Stimulated activated CD4-positive, alpha-beta T cell treated with anti-CD3 and anti-CD28 coated beads, Interleukin-1b, Interleukin-23, amount 100 ng/mL, for 24 hours (primary cell): ENCODE measurements around the gene RFX3.
"Not testable (repeated sequence)": the region's sequence is repeated elsewhere in the genome, so short reads cannot be mapped to it uniquely, and the experiment has no call there.

Source experiments
- DNase-seq, 4 experiments: peaks; one replicate each; pipeline ENCODE4 v3.0.0-alpha.2; 2020; ENCODE audit warnings: low read depth in 4 of 4, low spot score in 1 of 4

RFX3 gene

DNA sequence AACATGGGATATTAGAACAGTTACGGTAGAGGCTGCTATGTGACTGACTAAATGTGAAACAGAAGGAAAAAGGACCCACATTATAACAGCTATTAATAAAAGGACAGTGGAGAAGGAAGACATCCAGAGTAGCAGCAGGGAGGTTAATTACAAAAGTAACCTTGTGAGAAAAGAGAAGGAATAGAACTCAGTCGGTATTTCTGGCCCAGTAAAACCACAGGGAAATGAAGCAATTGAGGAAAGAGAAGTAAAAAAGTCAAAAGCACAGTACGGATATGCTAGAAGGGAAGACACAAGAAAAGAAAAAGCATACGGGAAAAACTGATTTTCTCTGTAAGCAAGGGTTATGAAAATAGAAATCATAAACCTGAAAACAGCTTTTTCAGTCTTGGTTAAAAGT, 164.7 kb downstream of the RFX3 start:
- DNase-seq = no peak

DNA sequence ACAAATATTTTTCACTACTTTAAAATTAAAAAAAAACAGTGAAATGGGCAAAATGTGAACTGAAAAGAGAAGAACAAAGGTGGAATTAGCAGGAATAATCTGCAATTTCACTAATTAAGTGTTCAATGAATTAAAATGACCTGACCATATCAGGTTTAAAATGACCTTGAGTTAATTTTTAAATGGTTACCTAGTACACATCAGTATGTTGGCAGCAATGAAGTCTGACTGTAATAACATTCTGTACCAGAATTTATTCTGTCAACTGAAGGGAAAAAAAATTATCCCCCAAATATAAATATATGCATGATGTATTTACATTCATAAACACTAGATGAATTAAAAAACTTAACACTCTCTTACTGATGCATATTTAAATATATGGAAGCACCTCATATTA, 165.6 kb downstream of the RFX3 start:
- DNase-seq = no peak

GRCh38 chr9:3359778-3360177, 166.0 kb downstream of the RFX3 start:
- DNase-seq = no peak

GRCh38 chr9:3359048-3359692, 166.6 kb downstream of the RFX3 start:
- no peak for DNase-seq

DNA sequence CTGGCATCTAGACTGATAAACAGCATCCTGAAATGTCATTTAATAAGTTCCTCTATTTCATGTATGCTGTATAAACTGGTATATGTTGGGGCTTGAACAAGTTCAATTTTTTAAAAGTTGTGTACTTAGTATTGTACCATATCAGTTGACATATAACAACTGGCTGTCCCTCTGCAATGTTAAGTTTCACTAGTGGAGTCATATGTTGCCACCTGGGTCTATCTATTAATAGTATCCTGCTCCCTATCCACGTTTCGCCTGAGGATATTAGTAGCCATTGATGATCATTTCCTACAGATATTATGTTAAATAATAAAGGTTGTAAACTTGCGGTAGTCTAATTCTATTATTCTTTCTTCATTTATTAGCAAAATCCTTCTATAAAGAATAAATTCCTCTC, 177.6 kb downstream of the RFX3 start:
- no peak for DNase-seq

DNA sequence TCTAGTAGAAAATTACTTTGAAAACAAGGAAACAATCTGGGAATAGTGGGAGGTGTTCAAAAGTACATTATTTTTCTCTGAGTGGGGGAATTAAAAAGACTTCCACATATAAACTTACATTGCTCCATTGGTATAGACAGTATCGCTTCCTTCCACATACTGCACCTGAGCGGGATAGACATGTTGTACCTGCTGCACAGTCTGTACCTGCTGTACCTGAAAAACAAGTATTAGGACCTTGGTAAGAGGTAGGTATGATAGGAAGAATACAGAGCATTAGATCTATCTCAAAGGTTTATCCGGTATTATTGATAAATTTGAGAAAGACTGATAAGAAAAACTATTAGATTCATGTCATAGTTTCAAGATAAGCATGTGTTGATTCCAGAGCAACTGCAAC, 179.3 kb downstream of the RFX3 start:
- DNase-seq = no peak

DNA sequence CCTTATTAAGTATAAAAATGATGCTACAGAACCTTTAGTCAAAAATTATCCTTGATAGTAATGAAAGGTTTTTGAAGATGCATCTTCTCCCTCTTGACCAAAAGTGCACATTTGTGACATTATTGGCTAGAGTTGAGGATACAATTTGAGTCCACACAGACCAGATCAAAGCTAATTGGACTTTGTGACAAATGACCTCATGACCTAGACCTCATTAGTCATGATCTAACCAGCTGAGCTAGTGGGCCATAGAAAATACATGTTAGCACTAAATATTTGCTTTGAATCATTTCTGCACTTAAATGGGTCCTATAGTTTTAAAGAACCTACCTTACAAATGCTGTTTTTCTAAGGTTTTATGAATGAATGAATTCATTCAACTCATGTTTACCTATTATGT, 182.1 kb downstream of the RFX3 start:
- DNase-seq = no peak

GRCh38 chr9:3342159-3342777, 183.5 kb downstream of the RFX3 start:
- no peak for DNase-seq

- no peak for DNase-seq
Measured at GRCh38 chr9:3337515-3338225, 188.1 kb downstream of the RFX3 start.

DNA sequence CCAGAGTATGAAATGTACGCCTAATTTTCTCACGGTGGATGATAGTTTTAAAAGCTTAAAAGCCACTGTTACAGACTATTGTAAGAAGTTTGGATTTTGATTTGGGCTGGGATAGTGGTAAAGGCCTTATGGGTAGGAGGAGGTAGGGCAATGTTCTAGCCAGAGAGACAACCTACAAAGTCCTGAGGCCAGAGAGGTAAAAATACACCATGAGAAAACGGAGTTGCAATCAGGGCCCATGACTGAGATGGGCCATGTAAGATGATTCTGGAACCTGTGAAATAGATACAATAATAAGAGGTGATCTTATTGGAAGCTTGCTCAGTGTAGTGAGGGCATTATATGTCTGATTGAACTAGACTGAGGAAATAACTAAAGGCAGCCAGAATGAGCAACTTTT, 188.8 kb downstream of the RFX3 start:
- DNase-seq = no peak

- no peak for DNase-seq
Measured at GRCh38 chr9:3332802-3333201, 193.0 kb downstream of the RFX3 start.

- no peak for DNase-seq
Measured at GRCh38 chr9:3331801-3332200, 194.0 kb downstream of the RFX3 start.

DNA sequence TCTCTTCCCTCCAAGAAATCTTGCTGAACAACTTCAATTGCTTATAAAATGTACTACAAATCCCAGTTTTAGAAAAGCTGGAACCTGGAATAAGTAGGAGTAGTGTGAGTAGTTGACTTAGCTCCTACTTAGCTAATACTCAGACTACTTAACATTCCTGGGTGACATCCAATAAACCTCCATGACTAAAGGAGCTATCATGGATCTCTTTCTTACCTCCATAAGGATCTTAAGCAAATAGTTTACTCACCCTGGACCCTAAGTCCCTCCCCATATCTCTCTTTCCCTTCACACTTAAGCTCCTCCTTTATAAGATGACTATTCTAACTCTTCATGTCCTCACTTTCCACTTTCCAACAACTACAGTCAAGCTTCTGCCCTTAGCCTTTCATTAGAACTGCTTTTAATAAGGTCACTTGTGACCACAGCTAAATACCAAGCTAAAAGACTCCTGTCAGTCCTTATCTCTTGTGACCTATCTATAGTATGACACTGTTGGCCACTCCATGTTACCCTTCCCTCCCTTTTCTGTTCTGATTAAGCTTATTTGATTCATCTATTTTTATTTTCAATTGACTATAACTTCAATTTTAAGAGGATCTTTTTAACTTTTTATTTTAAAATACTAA, 194.9 kb downstream of the RFX3 start:
- no peak for DNase-seq

DNA sequence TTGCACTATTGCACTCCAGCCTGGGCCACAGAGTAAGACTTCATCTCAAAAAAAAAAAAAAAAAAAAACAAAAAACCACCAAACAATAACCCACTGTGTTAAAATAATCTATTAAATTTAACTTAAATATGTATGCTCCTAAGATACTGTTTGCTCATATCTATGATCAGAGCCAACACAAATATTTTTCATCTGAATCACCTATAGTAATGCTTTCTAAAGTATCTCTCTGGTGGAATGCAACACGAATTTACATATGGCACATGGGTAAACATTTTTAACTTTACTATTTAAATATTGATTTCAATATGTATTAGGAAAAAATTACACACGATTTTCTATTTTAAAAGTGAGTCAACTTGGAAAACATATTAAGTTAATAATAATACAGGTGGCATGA, 196.4 kb downstream of the RFX3 start:
- no peak for DNase-seq

GRCh38 chr9:3323714-3324113, 202.1 kb downstream of the RFX3 start:
- no peak for DNase-seq

- no peak for DNase-seq
Measured at GRCh38 chr9:3321186-3321585, 204.6 kb downstream of the RFX3 start.

- not testable (repeated sequence) for DNase-seq
Measured at GRCh38 chr9:3312595-3312994, 213.2 kb downstream of the RFX3 start.

- DNase-seq = no peak
Measured at GRCh38 chr9:3308609-3309008, 217.2 kb downstream of the RFX3 start.

DNA sequence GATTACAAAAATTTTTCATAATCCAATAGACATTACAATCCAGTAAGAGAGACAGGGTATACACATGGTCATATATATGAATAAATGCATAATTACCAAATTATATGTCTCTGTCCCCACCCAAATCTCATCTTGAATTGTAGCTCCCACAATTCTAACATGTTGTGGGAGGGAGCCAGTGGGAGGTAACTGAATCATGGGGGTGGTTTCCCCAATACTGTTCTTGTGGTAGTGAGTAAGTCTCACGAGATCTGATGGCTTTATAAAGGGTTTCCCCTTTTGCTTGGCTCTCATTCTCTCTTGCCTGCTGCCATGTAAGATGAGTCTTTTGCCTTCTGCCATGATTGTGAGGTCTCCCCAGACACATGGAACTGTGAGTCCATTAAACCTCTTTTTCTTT, 221.4 kb downstream of the RFX3 start:
- peak in 1 of 4 experiments; percentile 2 for DNase-seq

GRCh38 chr9:3299872-3300271, 225.9 kb downstream of the RFX3 start:
- DNase-seq = no peak

DNA sequence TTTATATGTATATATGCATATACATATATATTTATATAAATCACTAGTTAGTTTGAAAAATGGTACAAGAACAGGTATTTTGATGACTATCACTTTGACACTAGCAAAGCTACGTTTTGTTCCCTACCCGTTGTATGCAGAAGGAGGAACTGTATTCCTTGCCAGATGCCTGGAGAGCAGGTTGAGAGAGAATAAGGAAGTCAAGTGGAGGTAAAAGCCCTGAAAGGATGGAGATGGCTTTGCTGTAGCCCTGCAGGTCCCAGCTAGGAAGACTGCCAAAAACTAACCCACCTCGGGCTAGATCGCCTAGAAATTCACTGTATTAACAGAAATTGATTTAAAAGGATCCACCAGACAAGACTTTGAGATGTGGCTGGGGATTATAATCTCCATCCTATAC, 229.3 kb downstream of the RFX3 start:
- DNase-seq = no peak

GRCh38 chr9:3292311-3292710, 233.5 kb downstream of the RFX3 start:
- no peak for DNase-seq
